Keratinocyte (primary cell): ENCODE data around the gene PICALM. TPM values are rescaled to one million over a fixed set of nuclear protein-coding genes. Genes with fewer than 3 reads are reported as not detected.

ENCODE experiments used
- DNase-seq: peaks from one replicate; pipeline ENCODE4 v3.0.0-alpha.2; 2011; ENCODE audit warnings: low read depth, missing footprints, low spot score
- FAIRE-seq: peaks from 2 replicates; lab custom pipeline; 2011; peaks lifted over from hg19 to GRCh38; lab: Jason Lieb, UNC
- H2AFZ ChIP-seq: 2 replicates; pipeline ENCODE4 v1.6.0; 2012; ENCODE audit warnings: low read length, control low read depth, inconsistent platforms; ENCODE audit not compliant: control insufficient read depth
- H3K27ac ChIP-seq: 2 replicates; pipeline ENCODE4 v1.5.1; 2011; ENCODE audit warnings: low read length; ENCODE audit not compliant: control insufficient read depth, insufficient read depth
- H3K27me3 ChIP-seq: 3 replicates; pipeline ENCODE4 v1.6.0; 2011; ENCODE audit warnings: low read length; ENCODE audit not compliant: control insufficient read depth, insufficient read depth; ENCODE audit errors: extremely low read depth
- H3K36me3 ChIP-seq, 2 experiments: 2 replicates in 1 of 2; 3 replicates in 1 of 2; pipeline ENCODE4 v1.5.1; 2011; ENCODE audit warnings: low read length in 2 of 2, mild to moderate bottlenecking in 1 of 2; ENCODE audit not compliant: control insufficient read depth in 2 of 2, insufficient read depth in 2 of 2; ENCODE audit errors: extremely low read depth in 1 of 2
- H3K4me1 ChIP-seq: 3 replicates; pipeline ENCODE4 v1.5.1; 2011; ENCODE audit warnings: low read length; ENCODE audit not compliant: control insufficient read depth, insufficient read depth; ENCODE audit errors: extremely low read depth
- H3K4me2 ChIP-seq: 3 replicates; pipeline ENCODE4 v1.6.0; 2011; ENCODE audit warnings: low read depth, low read length; ENCODE audit not compliant: control insufficient read depth, insufficient read depth; ENCODE audit errors: extremely low read depth
- H3K4me3 ChIP-seq, 3 experiments: fragments of 200-600 bp in 1 of 3; sonication (generic) in 1 of 3; 2 replicates in 2 of 3; 3 replicates in 1 of 3; pipeline ENCODE4 v1.5.1; 2011 to 2016; ENCODE audit warnings: low read length in 3 of 3, mild to moderate bottlenecking in 3 of 3, control low read depth in 2 of 3, inconsistent platforms in 1 of 3, low read depth in 1 of 3, mixed read lengths in 1 of 3, mixed run types in 1 of 3, moderate library complexity in 1 of 3; ENCODE audit not compliant: control insufficient read depth in 2 of 3, insufficient read depth in 2 of 3; ENCODE audit errors: extremely low read depth in 1 of 3
- H3K79me2 ChIP-seq: 2 replicates; pipeline ENCODE4 v1.6.0; 2012; ENCODE audit warnings: low read length; ENCODE audit not compliant: control insufficient read depth, insufficient read depth
- H3K9ac ChIP-seq: 3 replicates; pipeline ENCODE4 v1.6.0; 2011; ENCODE audit warnings: low read length; ENCODE audit not compliant: control insufficient read depth, insufficient read depth; ENCODE audit errors: extremely low read depth
- H3K9me1 ChIP-seq: 3 replicates; pipeline ENCODE4 v1.6.0; 2011; ENCODE audit warnings: low read length; ENCODE audit not compliant: control insufficient read depth, insufficient read depth; ENCODE audit errors: extremely low read depth
- H3K9me3 ChIP-seq: 2 replicates; pipeline ENCODE4 v1.5.1; 2012; ENCODE audit warnings: low read depth, low read length; ENCODE audit not compliant: control insufficient read depth
- H4K20me1 ChIP-seq: 3 replicates; pipeline ENCODE4 v1.6.0; 2011; ENCODE audit warnings: low read length; ENCODE audit not compliant: control insufficient read depth, insufficient read depth; ENCODE audit errors: extremely low read depth
- EZH2 ChIP-seq: IDR thresholded peaks from one replicate; pipeline ENCODE4 v1.6.1; 2012; ENCODE audit warnings: inconsistent platforms, mild to moderate bottlenecking, low read length, moderate library complexity
- dilution Hi-C: fragments of 300-500 bp; cut with MboI; formaldehyde crosslinking; loops from one replicate; pipeline ENCODE4 v1.7.0; 2020; ENCODE audit warnings: low sequenced_read_pairs; ENCODE audit not compliant: extremely low pct_ligation_motif_present
- polyA plus RNA-seq, 5 experiments: library from polyadenylated mRNA; depleted of rRNA in 3 of 5; stranded (reverse) in 3 of 5; stranded (forward) in 1 of 5; unstranded in 1 of 5; fragments of >200 nt; gene quantifications; 1 replicate in 1 of 5; 2 replicates in 3 of 5; 3 replicates in 1 of 5; pipeline versions ENCODE4 v1.2.1 to v1.2.3, GENCODE V29; 2011 to 2012; ENCODE audit warnings: missing spikeins in 2 of 5, low read depth in 1 of 5, low replicate concordance in 1 of 5
- TF ChIP-seq, protein P1 (sequence below), 3 experiments: IDR thresholded peaks in 1 of 3; conservative IDR thresholded peaks in 1 of 3; optimal IDR thresholded peaks in 1 of 3; 2 replicates in 2 of 3; 3 replicates in 1 of 3; pipeline versions ENCODE3 to v1.5.1; 2011; ENCODE audit warnings: low read length in 3 of 3, mild to moderate bottlenecking in 3 of 3, moderate library complexity in 2 of 3, control low read depth in 1 of 3, inconsistent platforms in 1 of 3; ENCODE audit not compliant: insufficient read depth in 2 of 3; ENCODE audit errors: extremely low read depth in 1 of 3

The PICALM gene
- polyA plus RNA-seq, 1 donor (not counting 4 experiments of a cell fraction or from before 2014, with no cell fraction given): 293 TPM

DNA sequence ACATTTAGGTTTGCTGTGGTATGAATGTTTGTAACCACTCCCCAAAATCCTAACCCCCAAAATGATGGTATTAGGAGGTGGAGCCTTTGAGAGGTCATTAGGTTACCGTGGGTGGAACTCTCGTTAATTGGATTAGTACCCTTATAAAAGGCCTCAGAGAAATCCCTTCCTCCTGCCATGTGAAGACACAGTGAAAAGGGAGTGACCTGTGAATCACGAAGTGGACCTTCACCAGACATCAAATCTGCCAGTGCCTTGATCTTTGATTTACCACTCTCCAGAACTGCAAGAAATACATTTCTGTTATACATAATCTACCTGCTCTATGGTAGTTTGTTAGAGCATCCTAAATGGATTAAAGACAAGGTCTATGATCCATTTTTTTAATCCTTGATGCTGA is 12.6 kb upstream of the PICALM start:
- no peaks in the 10 kb centered on the region for H3K36me3 ChIP-seq
- FAIRE-seq: no peak
- H3K27me3 ChIP-seq: no peaks in the 10 kb centered on the region
- no peak overlapping the region for H3K9ac ChIP-seq
- dilution Hi-C loops: no loop called here
- H4K20me1 ChIP-seq: no peaks in the 10 kb centered on the region
- H2AFZ ChIP-seq: no peak overlapping the region
- no peaks in the 10 kb centered on the region for H3K4me1 ChIP-seq
- no peak overlapping the region for H3K27ac ChIP-seq
- H3K9me1 ChIP-seq: no peaks in the 10 kb centered on the region
- no peak for TF ChIP-seq EZH2
- TF ChIP-seq, protein P1, sequence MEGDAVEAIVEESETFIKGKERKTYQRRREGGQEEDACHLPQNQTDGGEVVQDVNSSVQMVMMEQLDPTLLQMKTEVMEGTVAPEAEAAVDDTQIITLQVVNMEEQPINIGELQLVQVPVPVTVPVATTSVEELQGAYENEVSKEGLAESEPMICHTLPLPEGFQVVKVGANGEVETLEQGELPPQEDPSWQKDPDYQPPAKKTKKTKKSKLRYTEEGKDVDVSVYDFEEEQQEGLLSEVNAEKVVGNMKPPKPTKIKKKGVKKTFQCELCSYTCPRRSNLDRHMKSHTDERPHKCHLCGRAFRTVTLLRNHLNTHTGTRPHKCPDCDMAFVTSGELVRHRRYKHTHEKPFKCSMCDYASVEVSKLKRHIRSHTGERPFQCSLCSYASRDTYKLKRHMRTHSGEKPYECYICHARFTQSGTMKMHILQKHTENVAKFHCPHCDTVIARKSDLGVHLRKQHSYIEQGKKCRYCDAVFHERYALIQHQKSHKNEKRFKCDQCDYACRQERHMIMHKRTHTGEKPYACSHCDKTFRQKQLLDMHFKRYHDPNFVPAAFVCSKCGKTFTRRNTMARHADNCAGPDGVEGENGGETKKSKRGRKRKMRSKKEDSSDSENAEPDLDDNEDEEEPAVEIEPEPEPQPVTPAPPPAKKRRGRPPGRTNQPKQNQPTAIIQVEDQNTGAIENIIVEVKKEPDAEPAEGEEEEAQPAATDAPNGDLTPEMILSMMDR (optimal IDR thresholded peaks at IDR 0.05 in 1 of 3, IDR thresholded peaks at IDR 0.05 in 1 of 3, conservative IDR thresholded peaks at IDR 0.05 in 1 of 3; ENCODE audit: extremely low read depth in 1 of 3, insufficient read depth in 2 of 3, low read length in 3 of 3): no peak
- no peak overlapping the region for H3K4me3 ChIP-seq
- no peaks in the 10 kb centered on the region for H3K79me2 ChIP-seq
- DNase-seq: no peak
- H3K4me2 ChIP-seq: no peak overlapping the region
- H3K9me3 ChIP-seq: no peaks in the 10 kb centered on the region

DNA sequence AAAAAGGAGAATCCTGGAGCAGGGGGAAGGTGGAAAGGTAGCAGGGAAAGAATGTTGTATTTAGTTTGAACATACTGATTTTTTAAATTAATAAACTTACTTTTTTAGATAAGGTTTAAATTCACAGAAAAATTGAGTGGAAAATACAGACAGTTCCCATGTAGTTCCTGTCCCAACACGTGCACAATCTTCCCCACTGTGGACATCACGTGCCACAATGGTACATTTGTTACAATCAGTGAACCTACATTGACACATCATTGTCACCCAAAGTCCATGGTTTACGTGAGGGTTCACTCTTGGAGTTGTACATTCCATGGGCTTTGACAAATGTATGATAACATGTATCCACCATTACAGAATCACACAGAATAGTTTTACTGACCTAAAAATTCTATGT is 10.5 kb upstream of the PICALM start:
- DNase-seq: no peak
- H4K20me1 ChIP-seq: no peaks in the 10 kb centered on the region
- FAIRE-seq: no peak
- H2AFZ ChIP-seq: no peak overlapping the region
- H3K27me3 ChIP-seq: no peaks in the 10 kb centered on the region
- H3K9me1 ChIP-seq: no peaks in the 10 kb centered on the region
- H3K79me2 ChIP-seq: no peaks in the 10 kb centered on the region
- H3K4me3 ChIP-seq: no peak overlapping the region
- no peak overlapping the region for H3K27ac ChIP-seq
- H3K9me3 ChIP-seq: no peaks in the 10 kb centered on the region
- dilution Hi-C loops: no loop called here
- H3K9ac ChIP-seq: no peak overlapping the region
- TF ChIP-seq, protein P1 (optimal IDR thresholded peaks at IDR 0.05 in 1 of 3, IDR thresholded peaks at IDR 0.05 in 1 of 3, conservative IDR thresholded peaks at IDR 0.05 in 1 of 3; ENCODE audit: extremely low read depth in 1 of 3, insufficient read depth in 2 of 3, low read length in 3 of 3): no peak
- TF ChIP-seq EZH2: no peak
- H3K36me3 ChIP-seq: no peaks in the 10 kb centered on the region
- H3K4me1 ChIP-seq: no peaks in the 10 kb centered on the region
- no peak overlapping the region for H3K4me2 ChIP-seq
